Fibroblast of upper back skin (primary cell): Measurements from ENCODE around the gene ZNF205.
"Not testable (repeated sequence)": the region's sequence is repeated elsewhere in the genome, so short reads cannot be mapped to it uniquely, and the experiment has no call there.

ENCODE experiments used
- DNase-seq: peaks from one replicate; pipeline ENCODE4 v3.0.0-alpha.2; 2013

The ZNF205 gene

GRCh38 chr16:3112058-3112880, at the start of gene ZNF205:
Gene ZNF205, plus strand, starts transcription at chr16:3112586. Its CDS starts 845 bp downstream, at chr16:3113431.
- peak; percentile 69 for DNase-seq

- peak; percentile 17 for DNase-seq
Observed at GRCh38 chr16:3063625-3064386, 48.6 kb upstream of the ZNF205 start.

GRCh38 chr16:3065069-3065741, 47.2 kb upstream of the ZNF205 start, which contains the start of gene IL32:
Gene IL32, plus strand, starts transcription at chr16:3065640. Its CDS starts 172 bp downstream, at chr16:3065812.
- DNase-seq: peak; percentile 76

- DNase-seq: no peak
Observed at GRCh38 chr16:3065742-3066439, 46.5 kb upstream of the ZNF205 start.

- DNase-seq: no peak
Observed at GRCh38 chr16:3066440-3066748, 46.0 kb upstream of the ZNF205 start.

GRCh38 chr16:3068487-3068886, 43.9 kb upstream of the ZNF205 start:
- no peak for DNase-seq

GRCh38 chr16:3069146-3069545, 43.2 kb upstream of the ZNF205 start:
- DNase-seq: not testable (repeated sequence)

- no peak for DNase-seq
Observed at GRCh38 chr16:3070608-3071111, 41.7 kb upstream of the ZNF205 start.

- DNase-seq: no peak
Observed at GRCh38 chr16:3071655-3072054, 40.7 kb upstream of the ZNF205 start.

- not testable (repeated sequence) for DNase-seq
Observed at GRCh38 chr16:3072148-3072547, 40.2 kb upstream of the ZNF205 start.

- DNase-seq: not testable (repeated sequence)
Observed at GRCh38 chr16:3072576-3073263, 39.7 kb upstream of the ZNF205 start.

- DNase-seq: no peak
Observed at GRCh38 chr16:3073448-3073847, 38.9 kb upstream of the ZNF205 start.

- no peak for DNase-seq
Observed at GRCh38 chr16:3074860-3075522, 37.4 kb upstream of the ZNF205 start.

GRCh38 chr16:3075523-3075915, 36.9 kb upstream of the ZNF205 start:
- no peak for DNase-seq

GRCh38 chr16:3075946-3076345, 36.4 kb upstream of the ZNF205 start:
- not testable (repeated sequence) for DNase-seq

GRCh38 chr16:3076577-3076976, 35.8 kb upstream of the ZNF205 start:
- no peak for DNase-seq

GRCh38 chr16:3080024-3080423, 32.4 kb upstream of the ZNF205 start:
- DNase-seq: no peak

- DNase-seq: not testable (repeated sequence)
Observed at GRCh38 chr16:3081957-3082356, 30.4 kb upstream of the ZNF205 start.

- DNase-seq: not testable (repeated sequence)
Observed at GRCh38 chr16:3083408-3083807, 29.0 kb upstream of the ZNF205 start.

- no peak for DNase-seq
Observed at GRCh38 chr16:3084491-3084890, 27.9 kb upstream of the ZNF205 start.

GRCh38 chr16:3084969-3085670, 27.3 kb upstream of the ZNF205 start:
- no peak for DNase-seq
